GM19238 (cell line): ENCODE results near the gene AGAP5.
"Not testable (repeated sequence)": the region's sequence is repeated elsewhere in the genome, so short reads cannot be mapped to it uniquely, and the experiment has no call there.

ENCODE experiments used
- DNase-seq: peaks from one replicate; pipeline ENCODE4 v3.0.0; 2011; ENCODE audit warnings: low spot score; ENCODE audit not compliant: insufficient read length

Gene AGAP5

GRCh38 chr10:73715179-73716156 is 17.6 kb upstream of the AGAP5 start:
- not testable (repeated sequence) for DNase-seq

- DNase-seq: not testable (repeated sequence)
These were observed 16.6 kb upstream of the AGAP5 start for GRCh38 chr10:73714483-73714882.

GRCh38 chr10:73713912-73714311 is 16.0 kb upstream of the AGAP5 start:
- DNase-seq: not testable (repeated sequence)

- DNase-seq: not testable (repeated sequence)
These were observed 13.8 kb upstream of the AGAP5 start for GRCh38 chr10:73711683-73712082.

GRCh38 chr10:73708122-73708521 is 10.2 kb upstream of the AGAP5 start:
- not testable (repeated sequence) for DNase-seq

GRCh38 chr10:73707628-73708027 is 9.7 kb upstream of the AGAP5 start:
- not testable (repeated sequence) for DNase-seq

GRCh38 chr10:73706488-73706887 is 8.6 kb upstream of the AGAP5 start:
- DNase-seq: not testable (repeated sequence)

- DNase-seq: not testable (repeated sequence)
These were observed 7.7 kb upstream of the AGAP5 start for GRCh38 chr10:73705506-73706072.

GRCh38 chr10:73703924-73704323 is 6.0 kb upstream of the AGAP5 start:
- DNase-seq: not testable (repeated sequence)

GRCh38 chr10:73698819-73699218 is 910 bp upstream of the AGAP5 start:
- not testable (repeated sequence) for DNase-seq

- not testable (repeated sequence) for DNase-seq
These were observed 2.6 kb downstream of the AGAP5 start for GRCh38 chr10:73695302-73695701.

GRCh38 chr10:73690755-73691154 is 7.2 kb downstream of the AGAP5 start:
- not testable (repeated sequence) for DNase-seq

- DNase-seq: not testable (repeated sequence)
These were observed 8.3 kb downstream of the AGAP5 start for GRCh38 chr10:73689596-73689995.

GRCh38 chr10:73687641-73688040 is 10.3 kb downstream of the AGAP5 start:
- not testable (repeated sequence) for DNase-seq

GRCh38 chr10:73674546-73674945 is 23.4 kb downstream of the AGAP5 start:
- DNase-seq: not testable (repeated sequence)

GRCh38 chr10:73668378-73668777 is 29.5 kb downstream of the AGAP5 start:
- not testable (repeated sequence) for DNase-seq

- not testable (repeated sequence) for DNase-seq
These were observed 31.6 kb downstream of the AGAP5 start for GRCh38 chr10:73666153-73666809.

- not testable (repeated sequence) for DNase-seq
These were observed 32.3 kb downstream of the AGAP5 start for GRCh38 chr10:73665581-73665980.

- not testable (repeated sequence) for DNase-seq
These were observed 33.5 kb downstream of the AGAP5 start for GRCh38 chr10:73664156-73665040.

- not testable (repeated sequence) for DNase-seq
These were observed 34.3 kb downstream of the AGAP5 start for GRCh38 chr10:73663621-73664020.

GRCh38 chr10:73662705-73663104 is 35.2 kb downstream of the AGAP5 start:
- DNase-seq: not testable (repeated sequence)
